ENCODE data around the gene HDAC11.

- no peak for TF ChIP-seq CTCF (IDR thresholded peaks at IDR 0.05; ENCODE audit: low read depth, low read length)
- no peak for TF ChIP-seq EZH2phosphoT487 (IDR thresholded peaks at IDR 0.05; ENCODE audit: low read depth)
Measured at GRCh38 chr3:13455644-13456043, 24.5 kb upstream of the HDAC11 start.

Measured in OCI-LY3 (cell line).